H1 (cell line): ENCODE measurements around the gene P2RY14. TPM values are rescaled to one million over a fixed set of nuclear protein-coding genes. Genes with fewer than 3 reads are reported as not detected.

Source experiments
- BCL11A ChIP-seq, 2 experiments: IDR thresholded peaks; one replicate each; pipeline ENCODE4 v1.6.1; 2011; ENCODE audit warnings: low read depth in 2 of 2, low read length in 2 of 2, mild to moderate bottlenecking in 2 of 2
- GABPA ChIP-seq: IDR thresholded peaks from 2 replicates; pipeline ENCODE4 v1.6.1; 2011; ENCODE audit warnings: mild to moderate bottlenecking, low read length, moderate library complexity, borderline replicate concordance; ENCODE audit not compliant: insufficient read depth
- RAD21 ChIP-seq, 2 experiments: IDR thresholded peaks in 1 of 2; conservative IDR thresholded peaks in 1 of 2; 2 replicates each; pipeline ENCODE4 v1.6.1; 2011; ENCODE audit warnings: low read depth in 2 of 2, low read length in 2 of 2, improper control_type of control experiment in 1 of 2, inconsistent platforms in 1 of 2, mild to moderate bottlenecking in 1 of 2, moderate library complexity in 1 of 2
- SIRT6 ChIP-seq: IDR thresholded peaks from one replicate; pipeline ENCODE4 v1.7.1; 2012; ENCODE audit warnings: low read length, inconsistent platforms
- polyA plus RNA-seq, 7 experiments: library from polyadenylated mRNA; depleted of rRNA in 3 of 7; stranded (reverse) in 5 of 7; unstranded in 2 of 7; fragments of >200 nt in 5 of 7; fragments of 200-250 nt in 2 of 7; gene quantifications; 1 replicate in 5 of 7; 2 replicates in 1 of 7; 4 replicates in 1 of 7; pipeline versions ENCODE4 v1.2.1 to v1.2.3, GENCODE V29; 2011 to 2013; ENCODE audit warnings: missing spikeins in 2 of 7, mixed read lengths in 2 of 7
- total RNA-seq: library from RNA; stranded (reverse); fragmentation: NEBNext Ultra II Directional; extraction: Animal tissue kit (Norgen Biotek cat#: 25700); gene quantifications from 2 replicates; pipeline ENCODE4 v1.2.1, GENCODE V29; 2021
- TF ChIP-seq, protein P1 (sequence below): IDR thresholded peaks from 2 replicates; pipeline ENCODE4 v1.6.1; 2012; ENCODE audit warnings: low read length, inconsistent platforms
- TF ChIP-seq, protein P2 (sequence below): IDR thresholded peaks from 2 replicates; pipeline ENCODE4 v1.6.1; 2011; ENCODE audit warnings: low read depth, mild to moderate bottlenecking, low read length; ENCODE audit not compliant: insufficient read depth
- TF ChIP-seq, protein P3 (sequence below): fragments of 300-600 bp; sonication (generic); IDR thresholded peaks from 2 replicates; pipeline ENCODE4 v1.7.1; 2012; ENCODE audit warnings: low read length, moderate library complexity, mild to moderate bottlenecking, inconsistent platforms; ENCODE audit not compliant: insufficient replicate concordance

Gene P2RY14
- total and polyA plus RNA-seq, 2 of the 8 experiments (the other 6 are each of a cell fraction or from before 2014, with no cell fraction given), result not detected

DNA sequence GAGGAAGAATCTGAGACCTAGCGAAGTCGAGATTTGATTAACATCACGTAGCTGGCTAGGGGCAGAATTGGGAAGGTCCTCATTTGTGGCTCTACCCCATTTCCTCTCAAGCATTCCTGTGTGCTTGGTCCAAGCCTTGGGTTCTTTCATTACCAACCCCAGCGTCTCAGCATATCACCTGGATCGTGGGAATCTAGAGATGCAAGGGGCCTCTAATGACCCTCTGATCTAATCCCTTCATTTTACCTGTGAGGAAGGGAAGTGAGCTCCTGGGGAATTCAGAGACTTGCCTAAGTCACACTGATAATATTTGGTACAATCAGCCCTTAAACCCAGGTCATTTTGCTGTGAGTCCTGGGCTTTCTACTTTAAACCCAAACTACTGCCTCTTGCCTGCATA lies 36.3 kb upstream of the P2RY14 start (continued):
- TF ChIP-seq, protein P1, sequence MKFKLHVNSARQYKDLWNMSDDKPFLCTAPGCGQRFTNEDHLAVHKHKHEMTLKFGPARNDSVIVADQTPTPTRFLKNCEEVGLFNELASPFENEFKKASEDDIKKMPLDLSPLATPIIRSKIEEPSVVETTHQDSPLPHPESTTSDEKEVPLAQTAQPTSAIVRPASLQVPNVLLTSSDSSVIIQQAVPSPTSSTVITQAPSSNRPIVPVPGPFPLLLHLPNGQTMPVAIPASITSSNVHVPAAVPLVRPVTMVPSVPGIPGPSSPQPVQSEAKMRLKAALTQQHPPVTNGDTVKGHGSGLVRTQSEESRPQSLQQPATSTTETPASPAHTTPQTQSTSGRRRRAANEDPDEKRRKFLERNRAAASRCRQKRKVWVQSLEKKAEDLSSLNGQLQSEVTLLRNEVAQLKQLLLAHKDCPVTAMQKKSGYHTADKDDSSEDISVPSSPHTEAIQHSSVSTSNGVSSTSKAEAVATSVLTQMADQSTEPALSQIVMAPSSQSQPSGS, result no peak
- TF ChIP-seq GABPA, result no peak
- TF ChIP-seq SIRT6, result no peak
- TF ChIP-seq, protein P2, sequence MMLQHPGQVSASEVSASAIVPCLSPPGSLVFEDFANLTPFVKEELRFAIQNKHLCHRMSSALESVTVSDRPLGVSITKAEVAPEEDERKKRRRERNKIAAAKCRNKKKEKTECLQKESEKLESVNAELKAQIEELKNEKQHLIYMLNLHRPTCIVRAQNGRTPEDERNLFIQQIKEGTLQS, result no peak
- no peak for TF ChIP-seq BCL11A (IDR thresholded peaks at IDR 0.05; ENCODE audit: low read depth in 2 of 2, low read length in 2 of 2)
- TF ChIP-seq RAD21 (IDR thresholded peaks at IDR 0.05 in 1 of 2, conservative IDR thresholded peaks at IDR 0.05 in 1 of 2; ENCODE audit: low read depth in 2 of 2, low read length in 2 of 2), result no peak
- TF ChIP-seq, protein P3, sequence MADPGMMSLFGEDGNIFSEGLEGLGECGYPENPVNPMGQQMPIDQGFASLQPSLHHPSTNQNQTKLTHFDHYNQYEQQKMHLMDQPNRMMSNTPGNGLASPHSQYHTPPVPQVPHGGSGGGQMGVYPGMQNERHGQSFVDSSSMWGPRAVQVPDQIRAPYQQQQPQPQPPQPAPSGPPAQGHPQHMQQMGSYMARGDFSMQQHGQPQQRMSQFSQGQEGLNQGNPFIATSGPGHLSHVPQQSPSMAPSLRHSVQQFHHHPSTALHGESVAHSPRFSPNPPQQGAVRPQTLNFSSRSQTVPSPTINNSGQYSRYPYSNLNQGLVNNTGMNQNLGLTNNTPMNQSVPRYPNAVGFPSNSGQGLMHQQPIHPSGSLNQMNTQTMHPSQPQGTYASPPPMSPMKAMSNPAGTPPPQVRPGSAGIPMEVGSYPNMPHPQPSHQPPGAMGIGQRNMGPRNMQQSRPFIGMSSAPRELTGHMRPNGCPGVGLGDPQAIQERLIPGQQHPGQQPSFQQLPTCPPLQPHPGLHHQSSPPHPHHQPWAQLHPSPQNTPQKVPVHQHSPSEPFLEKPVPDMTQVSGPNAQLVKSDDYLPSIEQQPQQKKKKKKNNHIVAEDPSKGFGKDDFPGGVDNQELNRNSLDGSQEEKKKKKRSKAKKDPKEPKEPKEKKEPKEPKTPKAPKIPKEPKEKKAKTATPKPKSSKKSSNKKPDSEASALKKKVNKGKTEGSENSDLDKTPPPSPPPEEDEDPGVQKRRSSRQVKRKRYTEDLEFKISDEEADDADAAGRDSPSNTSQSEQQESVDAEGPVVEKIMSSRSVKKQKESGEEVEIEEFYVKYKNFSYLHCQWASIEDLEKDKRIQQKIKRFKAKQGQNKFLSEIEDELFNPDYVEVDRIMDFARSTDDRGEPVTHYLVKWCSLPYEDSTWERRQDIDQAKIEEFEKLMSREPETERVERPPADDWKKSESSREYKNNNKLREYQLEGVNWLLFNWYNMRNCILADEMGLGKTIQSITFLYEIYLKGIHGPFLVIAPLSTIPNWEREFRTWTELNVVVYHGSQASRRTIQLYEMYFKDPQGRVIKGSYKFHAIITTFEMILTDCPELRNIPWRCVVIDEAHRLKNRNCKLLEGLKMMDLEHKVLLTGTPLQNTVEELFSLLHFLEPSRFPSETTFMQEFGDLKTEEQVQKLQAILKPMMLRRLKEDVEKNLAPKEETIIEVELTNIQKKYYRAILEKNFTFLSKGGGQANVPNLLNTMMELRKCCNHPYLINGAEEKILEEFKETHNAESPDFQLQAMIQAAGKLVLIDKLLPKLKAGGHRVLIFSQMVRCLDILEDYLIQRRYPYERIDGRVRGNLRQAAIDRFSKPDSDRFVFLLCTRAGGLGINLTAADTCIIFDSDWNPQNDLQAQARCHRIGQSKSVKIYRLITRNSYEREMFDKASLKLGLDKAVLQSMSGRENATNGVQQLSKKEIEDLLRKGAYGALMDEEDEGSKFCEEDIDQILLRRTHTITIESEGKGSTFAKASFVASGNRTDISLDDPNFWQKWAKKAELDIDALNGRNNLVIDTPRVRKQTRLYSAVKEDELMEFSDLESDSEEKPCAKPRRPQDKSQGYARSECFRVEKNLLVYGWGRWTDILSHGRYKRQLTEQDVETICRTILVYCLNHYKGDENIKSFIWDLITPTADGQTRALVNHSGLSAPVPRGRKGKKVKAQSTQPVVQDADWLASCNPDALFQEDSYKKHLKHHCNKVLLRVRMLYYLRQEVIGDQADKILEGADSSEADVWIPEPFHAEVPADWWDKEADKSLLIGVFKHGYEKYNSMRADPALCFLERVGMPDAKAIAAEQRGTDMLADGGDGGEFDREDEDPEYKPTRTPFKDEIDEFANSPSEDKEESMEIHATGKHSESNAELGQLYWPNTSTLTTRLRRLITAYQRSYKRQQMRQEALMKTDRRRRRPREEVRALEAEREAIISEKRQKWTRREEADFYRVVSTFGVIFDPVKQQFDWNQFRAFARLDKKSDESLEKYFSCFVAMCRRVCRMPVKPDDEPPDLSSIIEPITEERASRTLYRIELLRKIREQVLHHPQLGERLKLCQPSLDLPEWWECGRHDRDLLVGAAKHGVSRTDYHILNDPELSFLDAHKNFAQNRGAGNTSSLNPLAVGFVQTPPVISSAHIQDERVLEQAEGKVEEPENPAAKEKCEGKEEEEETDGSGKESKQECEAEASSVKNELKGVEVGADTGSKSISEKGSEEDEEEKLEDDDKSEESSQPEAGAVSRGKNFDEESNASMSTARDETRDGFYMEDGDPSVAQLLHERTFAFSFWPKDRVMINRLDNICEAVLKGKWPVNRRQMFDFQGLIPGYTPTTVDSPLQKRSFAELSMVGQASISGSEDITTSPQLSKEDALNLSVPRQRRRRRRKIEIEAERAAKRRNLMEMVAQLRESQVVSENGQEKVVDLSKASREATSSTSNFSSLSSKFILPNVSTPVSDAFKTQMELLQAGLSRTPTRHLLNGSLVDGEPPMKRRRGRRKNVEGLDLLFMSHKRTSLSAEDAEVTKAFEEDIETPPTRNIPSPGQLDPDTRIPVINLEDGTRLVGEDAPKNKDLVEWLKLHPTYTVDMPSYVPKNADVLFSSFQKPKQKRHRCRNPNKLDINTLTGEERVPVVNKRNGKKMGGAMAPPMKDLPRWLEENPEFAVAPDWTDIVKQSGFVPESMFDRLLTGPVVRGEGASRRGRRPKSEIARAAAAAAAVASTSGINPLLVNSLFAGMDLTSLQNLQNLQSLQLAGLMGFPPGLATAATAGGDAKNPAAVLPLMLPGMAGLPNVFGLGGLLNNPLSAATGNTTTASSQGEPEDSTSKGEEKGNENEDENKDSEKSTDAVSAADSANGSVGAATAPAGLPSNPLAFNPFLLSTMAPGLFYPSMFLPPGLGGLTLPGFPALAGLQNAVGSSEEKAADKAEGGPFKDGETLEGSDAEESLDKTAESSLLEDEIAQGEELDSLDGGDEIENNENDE, result no peak
